Skeletal muscle cell (primary cell): ENCODE results near the gene SOWAHC.
"Not testable (repeated sequence)": the region's sequence is repeated elsewhere in the genome, so short reads cannot be mapped to it uniquely, and the experiment has no call there.

Experiments
- DNase-seq: peaks from one replicate; pipeline ENCODE4 v3.0.0-alpha.2; 2010; ENCODE audit warnings: low read depth
- H3K4me3 ChIP-seq: 2 replicates; pipeline ENCODE4 v1.5.1; 2011; ENCODE audit warnings: low read depth, mild to moderate bottlenecking, control low read depth, low read length, moderate library complexity

The SOWAHC gene

GRCh38 chr2:109613922-109614714 lies at the start of gene SOWAHC, which contains the start of gene SEPTIN10:
Gene SOWAHC, plus strand, starts transcription at chr2:109614364. Its CDS starts 126 bp downstream, at chr2:109614490.
Gene SEPTIN10, minus strand, starts transcription at chr2:109613966. Its CDS starts 139 bp downstream, at chr2:109613827.
- peak; percentile 99 for DNase-seq
- H3K4me3 ChIP-seq, result peak within 1 kb of the TSS; percentile 72

GRCh38 chr2:109575373-109575772 lies 38.8 kb upstream of the SOWAHC start:
- DNase-seq, result no peak
- no peak overlapping the region for H3K4me3 ChIP-seq

- H3K4me3 ChIP-seq, DNase-seq: not testable (repeated sequence)
These were observed 36.5 kb upstream of the SOWAHC start for GRCh38 chr2:109577630-109578029.

GRCh38 chr2:109582928-109583895 lies 31.0 kb upstream of the SOWAHC start:
- DNase-seq, result no peak

GRCh38 chr2:109586687-109587086 lies 27.5 kb upstream of the SOWAHC start:
- no peak overlapping the region for H3K4me3 ChIP-seq
- no peak for DNase-seq

More at GRCh38 chr2:109582928-109583895, 31.0 kb upstream of the SOWAHC start:
- no peak overlapping the region for H3K4me3 ChIP-seq

- DNase-seq, result no peak
- H3K4me3 ChIP-seq, result no peak overlapping the region
These were observed 23.0 kb upstream of the SOWAHC start for GRCh38 chr2:109591206-109591605.

- no peak overlapping the region for H3K4me3 ChIP-seq
- DNase-seq, result no peak
These were observed 21.3 kb upstream of the SOWAHC start for GRCh38 chr2:109592905-109593304.

GRCh38 chr2:109594246-109594885 lies 19.8 kb upstream of the SOWAHC start:
- DNase-seq, result no peak
- no peak overlapping the region for H3K4me3 ChIP-seq

GRCh38 chr2:109595644-109596043 lies 18.5 kb upstream of the SOWAHC start:
- no peak for DNase-seq
- no peak overlapping the region for H3K4me3 ChIP-seq

- no peak for DNase-seq
- H3K4me3 ChIP-seq, result no peak overlapping the region
These were observed 16.9 kb upstream of the SOWAHC start for GRCh38 chr2:109597283-109597682.

GRCh38 chr2:109601783-109602182 lies 12.4 kb upstream of the SOWAHC start:
- no peak overlapping the region for H3K4me3 ChIP-seq
- DNase-seq, result no peak

- no peak for DNase-seq
These were observed 11.5 kb upstream of the SOWAHC start for GRCh38 chr2:109602617-109603188.

GRCh38 chr2:109604597-109604996 lies 9.6 kb upstream of the SOWAHC start:
- DNase-seq, result peak; percentile 49
- H3K4me3 ChIP-seq, result no peak overlapping the region

More at GRCh38 chr2:109602617-109603188, 11.5 kb upstream of the SOWAHC start:
- H3K4me3 ChIP-seq, result no peak overlapping the region

- H3K4me3 ChIP-seq, result no peak overlapping the region
These were observed 6.4 kb upstream of the SOWAHC start for GRCh38 chr2:109607766-109608165.

GRCh38 chr2:109609352-109610024 lies 4.7 kb upstream of the SOWAHC start:
- no peak for DNase-seq
- peak overlapping the region; percentile 20 for H3K4me3 ChIP-seq

More at GRCh38 chr2:109607766-109608165, 6.4 kb upstream of the SOWAHC start:
- DNase-seq, result no peak

- peak; percentile 53 for DNase-seq
- H3K4me3 ChIP-seq, result peak overlapping the region; percentile 72
These were observed 2.6 kb upstream of the SOWAHC start for GRCh38 chr2:109611467-109612095.

- DNase-seq, result no peak
- H3K4me3 ChIP-seq, result peak overlapping the region; percentile 72
These were observed 863 bp upstream of the SOWAHC start for GRCh38 chr2:109613081-109613921.
